Measurements from ENCODE around the gene TBCEL.
"Not testable (repeated sequence)": the region's sequence is repeated elsewhere in the genome, so short reads cannot be mapped to it uniquely, and the experiment has no call there.

The TBCEL gene

GRCh38 chr11:121115024-121115423 lies 91.1 kb downstream of the TBCEL start:
- not testable (repeated sequence) for H3K4me1 ChIP-seq (ENCODE audit: control insufficient read depth, insufficient read depth, low read length); H3K9me3 ChIP-seq (ENCODE audit: control insufficient read depth, insufficient read depth, low read length); H3K4me3 ChIP-seq (ENCODE audit: low read length); H3K36me3 ChIP-seq (ENCODE audit: control insufficient read depth, insufficient read depth, low read length); DNase-seq (ENCODE audit: low read depth, low spot score); H3K27ac ChIP-seq (ENCODE audit: low read length); H3K27me3 ChIP-seq (ENCODE audit: control insufficient read depth, insufficient read depth, low read length)
- no CpG with 5 or more reads among the region's 1 CpG for WGBS (ENCODE audit: insufficient coverage, insufficient read length)

- Histone ChIP-seq H3K36me3 (ENCODE audit: control insufficient read depth, insufficient read depth, low read length) (no peaks in the 10 kb centered on the region), H3K27ac (ENCODE audit: low read length) (no peak overlapping the region), H3K9me3 (ENCODE audit: control insufficient read depth, insufficient read depth, low read length) (no peaks in the 10 kb centered on the region; the same call in 1 of the 2 replicates), H3K4me3 (ENCODE audit: low read length) (no peak overlapping the region), H3K27me3 (ENCODE audit: control insufficient read depth, insufficient read depth, low read length) (0 out of 2 replicates have a peak, but pooled peaks cover 2% of the 10 kb centered on the region), H3K4me1 (ENCODE audit: control insufficient read depth, insufficient read depth, low read length) (no peaks in the 10 kb centered on the region)
- DNase-seq (ENCODE audit: low read depth, low spot score), result no peak
- WGBS (ENCODE audit: insufficient coverage, insufficient read length), result no CpG with 5 or more reads among the region's 6 CpGs
Observed at GRCh38 chr11:121117788-121118187, 93.9 kb downstream of the TBCEL start.

- H3K27ac ChIP-seq (ENCODE audit: low read length), result no peak overlapping the region
- H3K36me3 ChIP-seq (ENCODE audit: control insufficient read depth, insufficient read depth, low read length), result no peaks in the 10 kb centered on the region
- H3K9me3 ChIP-seq (ENCODE audit: control insufficient read depth, insufficient read depth, low read length), result no peaks in the 10 kb centered on the region; the same call in 1 of the 2 replicates
- H3K27me3 ChIP-seq (ENCODE audit: control insufficient read depth, insufficient read depth, low read length), result no peaks in the 10 kb centered on the region
- H3K4me1 ChIP-seq (ENCODE audit: control insufficient read depth, insufficient read depth, low read length), result no peaks in the 10 kb centered on the region
- WGBS (ENCODE audit: insufficient coverage, insufficient read length), result no CpG with 5 or more reads among the region's 1 CpG
- no peak for DNase-seq (ENCODE audit: low read depth, low spot score)
- H3K4me3 ChIP-seq (ENCODE audit: low read length), result no peak overlapping the region
Observed at GRCh38 chr11:121119440-121119839, 95.5 kb downstream of the TBCEL start.

GRCh38 chr11:121122328-121122727 lies 98.4 kb downstream of the TBCEL start:
- no peak for DNase-seq (ENCODE audit: low read depth, low spot score)
- Histone ChIP-seq H3K9me3 (ENCODE audit: control insufficient read depth, insufficient read depth, low read length) (no peaks in the 10 kb centered on the region; the same call in 1 of the 2 replicates), H3K4me3 (ENCODE audit: low read length) (no peak overlapping the region), H3K27me3 (ENCODE audit: control insufficient read depth, insufficient read depth, low read length) (no peaks in the 10 kb centered on the region), H3K4me1 (ENCODE audit: control insufficient read depth, insufficient read depth, low read length) (no peaks in the 10 kb centered on the region), H3K27ac (ENCODE audit: low read length) (no peak overlapping the region), H3K36me3 (ENCODE audit: control insufficient read depth, insufficient read depth, low read length) (peaks cover 2% of the 10 kb centered on the region; the same call in 1 of the 2 replicates)
- WGBS (ENCODE audit: insufficient coverage, insufficient read length), result no CpG with 5 or more reads among the region's 3 CpGs

GRCh38 chr11:121123496-121124069 lies 99.7 kb downstream of the TBCEL start:
- no CpG with 5 or more reads among the region's 6 CpGs for WGBS (ENCODE audit: insufficient coverage, insufficient read length)
- H3K27me3 ChIP-seq (ENCODE audit: control insufficient read depth, insufficient read depth, low read length), result no peaks in the 10 kb centered on the region
- no peaks in the 10 kb centered on the region; the same call in 1 of the 2 replicates for H3K4me1 ChIP-seq (ENCODE audit: control insufficient read depth, insufficient read depth, low read length)
- peaks cover 5% of the 10 kb centered on the region; the same call in 1 of the 2 replicates for H3K36me3 ChIP-seq (ENCODE audit: control insufficient read depth, insufficient read depth, low read length)
- H3K9me3 ChIP-seq (ENCODE audit: control insufficient read depth, insufficient read depth, low read length), result no peaks in the 10 kb centered on the region; the same call in 1 of the 2 replicates
- H3K27ac ChIP-seq (ENCODE audit: low read length), result no peak overlapping the region
- H3K4me3 ChIP-seq (ENCODE audit: low read length), result no peak overlapping the region
- DNase-seq (ENCODE audit: low read depth, low spot score), result no peak

GRCh38 chr11:121127809-121128208 lies 103.9 kb downstream of the TBCEL start:
- H3K27me3 ChIP-seq (ENCODE audit: control insufficient read depth, insufficient read depth, low read length), result no peaks in the 10 kb centered on the region
- peaks cover 5% of the 10 kb centered on the region; the same call in 1 of the 2 replicates for H3K36me3 ChIP-seq (ENCODE audit: control insufficient read depth, insufficient read depth, low read length)
- no peaks in the 10 kb centered on the region; the same call in 1 of the 2 replicates for H3K4me1 ChIP-seq (ENCODE audit: control insufficient read depth, insufficient read depth, low read length)
- DNase-seq (ENCODE audit: low read depth, low spot score), result no peak
- H3K4me3 ChIP-seq (ENCODE audit: low read length), result no peak overlapping the region
- H3K27ac ChIP-seq (ENCODE audit: low read length), result no peak overlapping the region
- WGBS (ENCODE audit: insufficient coverage, insufficient read length), result no CpG with 5 or more reads among the region's 30 CpGs
- no peaks in the 10 kb centered on the region for H3K9me3 ChIP-seq (ENCODE audit: control insufficient read depth, insufficient read depth, low read length)

GRCh38 chr11:121129362-121130340 lies 105.7 kb downstream of the TBCEL start:
- no peaks in the 10 kb centered on the region; the same call in 1 of the 2 replicates for H3K4me1 ChIP-seq (ENCODE audit: control insufficient read depth, insufficient read depth, low read length)
- H3K4me3 ChIP-seq (ENCODE audit: low read length), result no peak overlapping the region; the same call in 1 of the 2 replicates
- H3K27me3 ChIP-seq (ENCODE audit: control insufficient read depth, insufficient read depth, low read length), result no peaks in the 10 kb centered on the region
- H3K36me3 ChIP-seq (ENCODE audit: control insufficient read depth, insufficient read depth, low read length), result peaks cover 5% of the 10 kb centered on the region; the same call in 1 of the 2 replicates
- DNase-seq (ENCODE audit: low read depth, low spot score), result no peak
- WGBS (ENCODE audit: insufficient coverage, insufficient read length), result no CpG with 5 or more reads among the region's 29 CpGs
- H3K27ac ChIP-seq (ENCODE audit: low read length), result no peak overlapping the region
- H3K9me3 ChIP-seq (ENCODE audit: control insufficient read depth, insufficient read depth, low read length), result no peaks in the 10 kb centered on the region

- H3K27me3 ChIP-seq (ENCODE audit: control insufficient read depth, insufficient read depth, low read length), result no peaks in the 10 kb centered on the region
- H3K27ac ChIP-seq (ENCODE audit: low read length), result no peak overlapping the region
- no peak for DNase-seq (ENCODE audit: low read depth, low spot score)
- peaks cover 3% of the 10 kb centered on the region; the same call in 1 of the 2 replicates for H3K36me3 ChIP-seq (ENCODE audit: control insufficient read depth, insufficient read depth, low read length)
- no peak overlapping the region for H3K4me3 ChIP-seq (ENCODE audit: low read length)
- whole genome bisulfite sequencing (ENCODE audit: insufficient coverage, insufficient read length), result no CpG with 5 or more reads among the region's 6 CpGs
- no peaks in the 10 kb centered on the region; the same call in 1 of the 2 replicates for H3K4me1 ChIP-seq (ENCODE audit: control insufficient read depth, insufficient read depth, low read length)
- H3K9me3 ChIP-seq (ENCODE audit: control insufficient read depth, insufficient read depth, low read length), result no peaks in the 10 kb centered on the region
Observed at GRCh38 chr11:121131656-121132055, 107.8 kb downstream of the TBCEL start.

GRCh38 chr11:121132211-121132976 lies 108.5 kb downstream of the TBCEL start:
- Histone ChIP-seq H3K4me1 (ENCODE audit: control insufficient read depth, insufficient read depth, low read length) (no peaks in the 10 kb centered on the region; the same call in 1 of the 2 replicates), H3K27me3 (ENCODE audit: control insufficient read depth, insufficient read depth, low read length) (no peaks in the 10 kb centered on the region), H3K27ac (ENCODE audit: low read length) (no peak overlapping the region), H3K4me3 (ENCODE audit: low read length) (no peak overlapping the region), H3K9me3 (ENCODE audit: control insufficient read depth, insufficient read depth, low read length) (no peaks in the 10 kb centered on the region), H3K36me3 (ENCODE audit: control insufficient read depth, insufficient read depth, low read length) (peaks cover 3% of the 10 kb centered on the region; the same call in 1 of the 2 replicates)
- DNase-seq (ENCODE audit: low read depth, low spot score), result no peak
- WGBS (ENCODE audit: insufficient coverage, insufficient read length), result no CpG with 5 or more reads among the region's 13 CpGs
